Endothelial cell of umbilical vein (primary cell): Measurements from ENCODE around the gene LPCAT3. TPM values are rescaled to one million over a fixed set of nuclear protein-coding genes. Genes with fewer than 3 reads are reported as not detected.

ENCODE experiments used
- BruUV-seq: library from RNA; stranded (reverse); fragments of 400-500 nt; replicated peaks from 2 replicates; lab custom pipeline; 2021; lab: Mats Ljungman, UMichigan
- CTCF ChIA-PET: fragments of 300-600, 350-600 bp; sonication (Branson Sonifier 250); formaldehyde crosslinking; loops from one replicate; lab custom pipeline; 2021; ENCODE audit warnings: antibody characterized with exemption, inconsistent platforms; lab: Charles Lee
- POLR2A ChIA-PET: fragments of 300-600, 350-600 bp; sonication (Branson Sonifier 250); formaldehyde crosslinking; loops from one replicate; lab custom pipeline; 2021; ENCODE audit warnings: antibody characterized with exemption, inconsistent platforms; lab: Charles Lee
- DNase-seq: peaks from one replicate; pipeline ENCODE4 v3.0.0-alpha.2; 2011; ENCODE audit warnings: low read depth, low spot score
- FAIRE-seq: peaks from 2 replicates; lab custom pipeline; 2011; peaks lifted over from hg19 to GRCh38; lab: Jason Lieb, UNC
- H2AFZ ChIP-seq: 2 replicates; pipeline ENCODE4 v1.6.0; 2012; ENCODE audit warnings: low read depth, low read length, control low read depth, inconsistent platforms
- H3K27ac ChIP-seq: 2 replicates; pipeline ENCODE4 v1.5.1; 2011; ENCODE audit warnings: low read depth, mild to moderate bottlenecking, control low read depth, low read length, moderate library complexity; ENCODE audit not compliant: insufficient read depth
- H3K27me3 ChIP-seq, 2 experiments: 2 replicates each; pipeline versions ENCODE4 v1.6.0 to v1.6.1; 2011; ENCODE audit warnings: low read length in 2 of 2, mixed read lengths in 1 of 2; ENCODE audit not compliant: control insufficient read depth in 2 of 2, insufficient read depth in 2 of 2
- H3K36me3 ChIP-seq, 2 experiments: 2 replicates in 1 of 2; 3 replicates in 1 of 2; pipeline ENCODE4 v1.5.1; 2011; ENCODE audit warnings: low read length in 2 of 2, mild to moderate bottlenecking in 1 of 2, moderate library complexity in 1 of 2; ENCODE audit not compliant: control insufficient read depth in 2 of 2, insufficient read depth in 2 of 2; ENCODE audit errors: extremely low read depth in 1 of 2
- H3K4me1 ChIP-seq: 3 replicates; pipeline ENCODE4 v1.5.1; 2011; ENCODE audit warnings: mild to moderate bottlenecking, low read length; ENCODE audit not compliant: control insufficient read depth, insufficient read depth; ENCODE audit errors: extremely low read depth
- H3K4me2 ChIP-seq: 2 replicates; pipeline ENCODE4 v1.6.1; 2011; ENCODE audit warnings: low read length, control low read depth, mixed read lengths; ENCODE audit not compliant: insufficient read depth
- H3K4me3 ChIP-seq, 3 experiments: fragments of 200-600 bp in 1 of 3; sonication (generic), shearing (Covaris generic) in 1 of 3; replicated peaks in 1 of 3; 2 replicates each; pipeline ENCODE4 v1.5.1; 2011 to 2016; ENCODE audit warnings: control low read depth in 3 of 3, low read length in 3 of 3, mild to moderate bottlenecking in 2 of 3, inconsistent platforms in 1 of 3, low read depth in 1 of 3, moderate library complexity in 1 of 3; ENCODE audit not compliant: insufficient read depth in 1 of 3
- H3K79me2 ChIP-seq: 2 replicates; pipeline ENCODE4 v1.6.0; 2012; ENCODE audit warnings: low read length, inconsistent platforms; ENCODE audit not compliant: control insufficient read depth, insufficient read depth
- H3K9ac ChIP-seq: replicated peaks from 2 replicates; pipeline ENCODE3; 2011; ENCODE audit warnings: low read length, control low read depth; ENCODE audit not compliant: insufficient read depth; ENCODE audit errors: extremely low read depth
- H3K9me1 ChIP-seq: replicated peaks from 3 replicates; pipeline ENCODE4 v1.6.0; 2011; ENCODE audit warnings: mild to moderate bottlenecking, low read length; ENCODE audit not compliant: control insufficient read depth, insufficient read depth; ENCODE audit errors: extremely low read depth
- H3K9me3 ChIP-seq: replicated peaks from 2 replicates; pipeline ENCODE4 v1.5.1; 2012; ENCODE audit warnings: low read length, inconsistent platforms; ENCODE audit not compliant: control insufficient read depth, insufficient read depth
- H4K20me1 ChIP-seq: replicated peaks from 2 replicates; pipeline ENCODE3; 2011; ENCODE audit warnings: mild to moderate bottlenecking, low read length; ENCODE audit not compliant: control insufficient read depth, insufficient read depth; ENCODE audit errors: extremely low read depth
- CTCF ChIP-seq, 2 donors: IDR thresholded peaks; 1 replicate in 1 of 2; 2 replicates in 1 of 2; pipeline ENCODE4 v1.5.1; 2011; ENCODE audit warnings: low read length in 2 of 2, mild to moderate bottlenecking in 2 of 2, moderate library complexity in 2 of 2, control low read depth in 1 of 2, inconsistent platforms in 1 of 2, low read depth in 1 of 2; ENCODE audit not compliant: insufficient read depth in 1 of 2; ENCODE audit errors: extremely low read depth in 1 of 2
- EZH2 ChIP-seq: IDR thresholded peaks from 2 replicates; pipeline ENCODE4 v1.6.1; 2012; ENCODE audit warnings: borderline replicate concordance, low read depth, mild to moderate bottlenecking, moderate library complexity, low read length, inconsistent platforms; ENCODE audit not compliant: severe bottlenecking
- FOS ChIP-seq: IDR thresholded peaks from 2 replicates; pipeline ENCODE4 v1.6.1; 2011; ENCODE audit warnings: mild to moderate bottlenecking, low read length, moderate library complexity, borderline replicate concordance; ENCODE audit not compliant: insufficient read depth
- GATA2 ChIP-seq: IDR thresholded peaks from 2 replicates; pipeline ENCODE4 v1.7.0; 2011; ENCODE audit warnings: low read depth, mild to moderate bottlenecking, moderate library complexity, mixed read lengths, low read length; ENCODE audit not compliant: insufficient read length, insufficient read depth
- JUN ChIP-seq: IDR thresholded peaks from 2 replicates; pipeline ENCODE4 v1.6.1; 2011; ENCODE audit warnings: borderline replicate concordance, low read depth; ENCODE audit not compliant: insufficient read length, insufficient read depth
- MAX ChIP-seq: IDR thresholded peaks from 2 replicates; pipeline ENCODE4 v1.6.1; 2011; ENCODE audit not compliant: insufficient read depth, insufficient read length
- MYC ChIP-seq: IDR thresholded peaks from one replicate; pipeline ENCODE4 v1.6.1; 2011; ENCODE audit warnings: mild to moderate bottlenecking, low read depth, low read length
- POLR2A ChIP-seq: IDR thresholded peaks from 2 replicates; pipeline ENCODE4 v1.6.1; 2012; ENCODE audit warnings: low read depth, mild to moderate bottlenecking, control low read depth, low read length
- POLR2AphosphoS5 ChIP-seq: IDR thresholded peaks from 2 replicates; pipeline ENCODE4 v1.6.1; 2012; ENCODE audit warnings: low read depth, mild to moderate bottlenecking, control low read depth, low read length, moderate library complexity; ENCODE audit not compliant: insufficient read depth
- dilution Hi-C: fragments of 300-500 bp; cut with MboI; formaldehyde crosslinking; loops from one replicate; pipeline ENCODE4 v1.15.0; 2019; ENCODE audit warnings: low sequenced_read_pairs; ENCODE audit not compliant: extremely low pct_ligation_motif_present
- intact Hi-C: fragments of 100-400 bp; cut with micrococcal nuclease; formaldehyde crosslinking; loops from one replicate; pipeline ENCODE4 v1.10.0; 2022
- polyA plus RNA-seq, 4 experiments: library from polyadenylated mRNA; depleted of rRNA in 3 of 4; stranded (reverse) in 3 of 4; unstranded in 1 of 4; fragments of >200 nt; gene quantifications; 2 replicates each; pipeline versions ENCODE4 v1.2.1 to v1.2.3, GENCODE V29; 2011 to 2012; ENCODE audit warnings: missing spikeins in 1 of 4
- total RNA-seq: library from RNA; stranded (reverse); gene quantifications from 2 replicates; pipeline ENCODE4 v1.2.3, GENCODE V29; 2021

LPCAT3 gene
- total and polyA plus RNA-seq, 2 donors (not counting 3 experiments of a cell fraction or from before 2014, with no cell fraction given), result 29.5 to 36.0 TPM

GRCh38 chr12:6929466-6930452 is 88.5 kb downstream of the LPCAT3 start:
- H3K36me3 ChIP-seq, result peaks cover 2 to 3% of the 10 kb centered on the region in 2 experiments
- no peak overlapping the region for H3K27ac ChIP-seq
- BruUV-seq, result TSS peak; percentile 7
- no peaks in the 10 kb centered on the region for H3K9me3 ChIP-seq
- dilution Hi-C loops, result no loop called here
- peaks cover 63% of the 10 kb centered on the region for H3K79me2 ChIP-seq
- peak overlapping the region; percentile 75 for H3K9ac ChIP-seq
- no peak overlapping the region for H2AFZ ChIP-seq
- peak overlapping the region; percentile 87 for H3K4me2 ChIP-seq
- no peak for TF ChIP-seq GATA2
- no peak for TF ChIP-seq EZH2
- TF ChIP-seq FOS, result no peak
- no peak for TF ChIP-seq POLR2AphosphoS5
- TF ChIP-seq CTCF (IDR thresholded peaks at IDR 0.05; ENCODE audit: extremely low read depth in 1 of 2, insufficient read depth in 1 of 2, low read depth in 1 of 2, low read length in 2 of 2), result no peak
- TF ChIP-seq POLR2A, result no peak
- no peak for TF ChIP-seq JUN
- TF ChIP-seq MAX, result no peak
- TF ChIP-seq MYC, result no peak
- FAIRE-seq (no peak), DNase-seq (no peak)
- H3K27me3 ChIP-seq, result no peaks in the 10 kb centered on the region
- H4K20me1 ChIP-seq, result peaks cover 8% of the 10 kb centered on the region
- ChIA-PET POLR2A (interaction anchor here (1.2 kb wide), 1 partner anchor 8 kb away, joined by 4 read pairs; no protein-coding TSS in a partner anchor), CTCF (interaction anchor here (1.1 to 2.0 kb wide), 3 partner anchors 8 to 57 kb away, joined by 3 to 11 read pairs (median 5); partner anchors contain the start of gene SPSB2)
- peaks cover 62% of the 10 kb centered on the region for H3K4me1 ChIP-seq
- H3K4me3 ChIP-seq, result peak overlapping the region; percentile 88 to 92 (median 90)
- no peaks in the 10 kb centered on the region for H3K9me1 ChIP-seq
- intact Hi-C loops, result no loop called here
